Activated T-helper 1 cell treated with anti-CD3 and anti-CD28 coated beads, Interleukin-12 subunit alpha, Interleukin-12 subunit beta, Interleukin-2, Interleukin-4 antibody, amounts not matched to agents 30 ng/mL and 10 ng/mL and 1 ng/mL, durations not matched to agents 14 hours and 24 hours and 36 hours (primary cell): Measurements from ENCODE around the gene FAM89B. TPM values are rescaled to one million over a fixed set of nuclear protein-coding genes. Genes with fewer than 3 reads are reported as not detected.
A peak's percentile ranks its signal among the peaks of the same experiment; 100 is the strongest.

Source experiments
- DNase-seq: peaks from one replicate; pipeline ENCODE4 v3.0.0; 2021; ENCODE audit warnings: low spot score
- H3K27ac Mint-ChIP-seq: one replicate; pipeline ENCODE4 v1.8.0; 2021; ENCODE audit warnings: mild to moderate bottlenecking, mixed read lengths
- H3K27me3 Mint-ChIP-seq: one replicate; pipeline ENCODE4 v1.8.0; 2022; ENCODE audit warnings: mild to moderate bottlenecking, moderate library complexity, mixed read lengths; ENCODE audit not compliant: insufficient read depth
- H3K36me3 Mint-ChIP-seq: one replicate; pipeline ENCODE4 v1.8.0; 2021; ENCODE audit warnings: low read depth, mixed read lengths
- H3K4me1 Mint-ChIP-seq: one replicate; pipeline ENCODE4 v1.8.0; 2021; ENCODE audit warnings: low read depth, mixed read lengths
- H3K4me3 Mint-ChIP-seq: one replicate; pipeline ENCODE4 v1.8.0; 2021; ENCODE audit warnings: mild to moderate bottlenecking, moderate library complexity, mixed read lengths
- H3K9me3 Mint-ChIP-seq: one replicate; pipeline ENCODE4 v1.8.0; 2021; ENCODE audit warnings: mixed read lengths
- intact Hi-C: fragments of 100-400 bp; cut with micrococcal nuclease; formaldehyde crosslinking; loops from one replicate; pipeline ENCODE4 v1.15.1; 2024
- total RNA-seq: library from RNA; stranded (reverse); gene quantifications from 2 replicates; pipeline ENCODE4 v1.2.3, GENCODE V29; 2022

The FAM89B gene
- total RNA-seq, 1 donor from 2014 or later: 50.6 TPM

GRCh38 chr11:65584723-65585171 is 12.4 kb downstream of the FAM89B start:
- DNase-seq: no peak
- Mint-ChIP-seq H3K9me3 (no peaks in the 10 kb centered on the region), H3K4me1 (peaks cover 43% of the 10 kb centered on the region), H3K27me3 (peaks cover 1% of the 10 kb centered on the region), H3K4me3 (no peak overlapping the region), H3K27ac (peak overlapping the region; percentile 21), H3K36me3 (peaks cover 51% of the 10 kb centered on the region)
- intact Hi-C loops: no loop called here

- no peaks in the 10 kb centered on the region for H3K9me3 Mint-ChIP-seq
- H3K36me3 Mint-ChIP-seq: peaks cover 51% of the 10 kb centered on the region
- peaks cover 43% of the 10 kb centered on the region for H3K4me1 Mint-ChIP-seq
- peak overlapping the region; percentile 63 for H3K27ac Mint-ChIP-seq
- intact Hi-C loops: no loop called here
- no peak for DNase-seq
- peak overlapping the region; percentile 22 for H3K4me3 Mint-ChIP-seq
- H3K27me3 Mint-ChIP-seq: peaks cover 1% of the 10 kb centered on the region
These were observed 13.3 kb downstream of the FAM89B start for GRCh38 chr11:65585396-65586246.

GRCh38 chr11:65586247-65586630 is 13.9 kb downstream of the FAM89B start:
- peaks cover 1% of the 10 kb centered on the region for H3K27me3 Mint-ChIP-seq
- H3K9me3 Mint-ChIP-seq: no peaks in the 10 kb centered on the region
- peak overlapping the region; percentile 22 for H3K4me3 Mint-ChIP-seq
- no peak for DNase-seq
- H3K36me3 Mint-ChIP-seq: peaks cover 53% of the 10 kb centered on the region
- peak overlapping the region; percentile 63 for H3K27ac Mint-ChIP-seq
- peaks cover 43% of the 10 kb centered on the region for H3K4me1 Mint-ChIP-seq
- intact Hi-C loops: no loop called here

- no peaks in the 10 kb centered on the region for H3K9me3 Mint-ChIP-seq
- DNase-seq: no peak
- H3K27ac Mint-ChIP-seq: peak overlapping the region; percentile 63
- intact Hi-C loops: no loop called here
- H3K27me3 Mint-ChIP-seq: no peaks in the 10 kb centered on the region
- peak overlapping the region; percentile 22 for H3K4me3 Mint-ChIP-seq
- peaks cover 53% of the 10 kb centered on the region for H3K36me3 Mint-ChIP-seq
- H3K4me1 Mint-ChIP-seq: peaks cover 43% of the 10 kb centered on the region
These were observed 14.3 kb downstream of the FAM89B start for GRCh38 chr11:65586676-65587075.

- Mint-ChIP-seq H3K27ac (peak overlapping the region; percentile 94), H3K9me3 (no peaks in the 10 kb centered on the region), H3K36me3 (peaks cover 40% of the 10 kb centered on the region), H3K4me1 (peaks cover 31% of the 10 kb centered on the region), H3K27me3 (no peaks in the 10 kb centered on the region), H3K4me3 (peak overlapping the region; percentile 66)
- DNase-seq: peak; percentile 67
- intact Hi-C loops: loop anchor here (1.0 kb wide), 5 partner anchors 13 to 206 kb away; partner anchors contain the start of genes PCNX3 and SLC25A45
These were observed 16.1 kb downstream of the FAM89B start for GRCh38 chr11:65588199-65589054.

- Mint-ChIP-seq H3K9me3 (no peaks in the 10 kb centered on the region), H3K27ac (peak overlapping the region; percentile 94), H3K27me3 (no peaks in the 10 kb centered on the region), H3K4me1 (peaks cover 31% of the 10 kb centered on the region), H3K4me3 (no peak overlapping the region), H3K36me3 (peaks cover 33% of the 10 kb centered on the region)
- no peak for DNase-seq
- intact Hi-C loops: no loop called here
These were observed 17.3 kb downstream of the FAM89B start for GRCh38 chr11:65589444-65590239.

GRCh38 chr11:65590240-65590738 is 18.0 kb downstream of the FAM89B start:
- intact Hi-C loops: no loop called here
- Mint-ChIP-seq H3K27me3 (no peaks in the 10 kb centered on the region), H3K4me3 (no peak overlapping the region), H3K4me1 (peaks cover 37% of the 10 kb centered on the region), H3K27ac (peak overlapping the region; percentile 2), H3K9me3 (no peaks in the 10 kb centered on the region), H3K36me3 (peaks cover 33% of the 10 kb centered on the region)
- no peak for DNase-seq

- no peak overlapping the region for H3K27ac Mint-ChIP-seq
- peaks cover 25% of the 10 kb centered on the region for H3K36me3 Mint-ChIP-seq
- no peak overlapping the region for H3K4me3 Mint-ChIP-seq
- intact Hi-C loops: no loop called here
- H3K27me3 Mint-ChIP-seq: no peaks in the 10 kb centered on the region
- peaks cover 35% of the 10 kb centered on the region for H3K4me1 Mint-ChIP-seq
- no peaks in the 10 kb centered on the region for H3K9me3 Mint-ChIP-seq
- no peak for DNase-seq
These were observed 19.9 kb downstream of the FAM89B start for GRCh38 chr11:65591939-65592857.

- H3K4me1 Mint-ChIP-seq: peaks cover 27% of the 10 kb centered on the region
- intact Hi-C loops: no loop called here
- H3K27ac Mint-ChIP-seq: no peak overlapping the region
- no peak overlapping the region for H3K4me3 Mint-ChIP-seq
- DNase-seq: no peak
- H3K36me3 Mint-ChIP-seq: peaks cover 24% of the 10 kb centered on the region
- H3K27me3 Mint-ChIP-seq: no peaks in the 10 kb centered on the region
- H3K9me3 Mint-ChIP-seq: no peaks in the 10 kb centered on the region
These were observed 20.6 kb downstream of the FAM89B start for GRCh38 chr11:65592858-65593517.

GRCh38 chr11:65593518-65594414 is 21.4 kb downstream of the FAM89B start:
- Mint-ChIP-seq H3K27ac (peak overlapping the region; percentile 23), H3K36me3 (peaks cover 18% of the 10 kb centered on the region), H3K27me3 (no peaks in the 10 kb centered on the region), H3K4me3 (no peak overlapping the region), H3K4me1 (peaks cover 19% of the 10 kb centered on the region), H3K9me3 (no peaks in the 10 kb centered on the region)
- intact Hi-C loops: no loop called here
- no peak for DNase-seq
